ENCODE data around the gene NPR3. TPM values are rescaled to one million over a fixed set of nuclear protein-coding genes. Genes with fewer than 3 reads are reported as not detected.

Gene NPR3
- total and polyA plus RNA-seq, 2 donors (not counting 3 experiments of a cell fraction or from before 2014, with no cell fraction given): 0.01 to 0.53 TPM

GRCh38 chr5:32692036-32692746 lies 18.9 kb upstream of the NPR3 start:
- H3K27ac ChIP-seq (ENCODE audit: insufficient read depth, low read depth, low read length): no peak overlapping the region
- TF ChIP-seq POLR2A (IDR thresholded peaks at IDR 0.05; ENCODE audit: low read depth, low read length) (no peak), CTCF (IDR thresholded peaks at IDR 0.05; ENCODE audit: extremely low read depth in 1 of 2, insufficient read depth in 1 of 2, low read depth in 1 of 2, low read length in 2 of 2) (no peak), POLR2AphosphoS5 (IDR thresholded peaks at IDR 0.05; ENCODE audit: insufficient read depth, low read depth, low read length) (no peak)
- no peaks in the 10 kb centered on the region for H3K9me3 ChIP-seq (replicated peaks; ENCODE audit: control insufficient read depth, insufficient read depth, low read length)
- H3K9me1 ChIP-seq (replicated peaks; ENCODE audit: control insufficient read depth, extremely low read depth, insufficient read depth, low read length): no peaks in the 10 kb centered on the region
- BruUV-seq (replicated peaks): no TSS peak
- no peaks in the 10 kb centered on the region for H3K36me3 ChIP-seq (ENCODE audit: control insufficient read depth in 2 of 2, extremely low read depth in 1 of 2, insufficient read depth in 2 of 2, low read length in 2 of 2)
- H2AFZ ChIP-seq (ENCODE audit: low read depth, low read length): no peak overlapping the region
- no peak overlapping the region for H3K9ac ChIP-seq (replicated peaks; ENCODE audit: extremely low read depth, insufficient read depth, low read length)
- no peak overlapping the region for H3K4me2 ChIP-seq (ENCODE audit: insufficient read depth, low read length)
- no peaks in the 10 kb centered on the region for H3K27me3 ChIP-seq (ENCODE audit: control insufficient read depth in 2 of 2, insufficient read depth in 2 of 2, low read length in 2 of 2)
- no peaks in the 10 kb centered on the region for H3K4me1 ChIP-seq (ENCODE audit: control insufficient read depth, extremely low read depth, insufficient read depth, low read length)
- no peaks in the 10 kb centered on the region for H4K20me1 ChIP-seq (replicated peaks; ENCODE audit: control insufficient read depth, extremely low read depth, insufficient read depth, low read length)
- no peaks in the 10 kb centered on the region for H3K79me2 ChIP-seq (ENCODE audit: control insufficient read depth, insufficient read depth, low read length)
- FAIRE-seq (no peak), DNase-seq (ENCODE audit: low read depth, low spot score) (no peak)
- intact Hi-C loops (cut with micrococcal nuclease): loop anchor here (5.0 kb wide), 1 partner anchor 730 kb away; no protein-coding TSS in a partner anchor
- dilution Hi-C loops (cut with MboI; ENCODE audit: extremely low pct_ligation_motif_present, low sequenced_read_pairs): no loop called here
- H3K4me3 ChIP-seq (replicated peaks in 1 of 3; ENCODE audit: insufficient read depth in 1 of 3, low read depth in 1 of 3, low read length in 3 of 3): no peak overlapping the region
- ChIA-PET CTCF (interaction anchor here (1.1 kb wide), 2 partner anchors 11 to 24 kb away, joined by 3 to 4 read pairs; no protein-coding TSS in a partner anchor), POLR2A (no interaction called here)

- no peak for FAIRE-seq
- ChIA-PET CTCF (no interaction called here), POLR2A (no interaction called here)
- intact Hi-C loops (cut with micrococcal nuclease) (loop anchor here (10.0 kb wide), 1 partner anchor 481 kb away; no protein-coding TSS in a partner anchor), dilution Hi-C loops (cut with MboI; ENCODE audit: extremely low pct_ligation_motif_present, low sequenced_read_pairs) (no loop called here)
- H3K36me3 ChIP-seq (ENCODE audit: control insufficient read depth in 2 of 2, extremely low read depth in 1 of 2, insufficient read depth in 2 of 2, low read length in 2 of 2): no peaks in the 10 kb centered on the region
- H3K9me3 ChIP-seq (replicated peaks; ENCODE audit: control insufficient read depth, insufficient read depth, low read length): no peaks in the 10 kb centered on the region
- H2AFZ ChIP-seq (ENCODE audit: low read depth, low read length): no peak overlapping the region
- H3K27ac ChIP-seq (ENCODE audit: insufficient read depth, low read depth, low read length): no peak overlapping the region
- TF ChIP-seq MYC (IDR thresholded peaks at IDR 0.05; ENCODE audit: low read depth, low read length): no peak
- TF ChIP-seq JUN (IDR thresholded peaks at IDR 0.05; ENCODE audit: borderline replicate concordance, insufficient read depth, insufficient read length, low read depth): no peak
- no peak for TF ChIP-seq EZH2 (IDR thresholded peaks at IDR 0.05; ENCODE audit: borderline replicate concordance, low read depth, low read length, severe bottlenecking)
- no peak for TF ChIP-seq GATA2 (IDR thresholded peaks at IDR 0.05; ENCODE audit: insufficient read depth, insufficient read length, low read depth, low read length)
- no peak for TF ChIP-seq POLR2A (IDR thresholded peaks at IDR 0.05; ENCODE audit: low read depth, low read length)
- TF ChIP-seq MAX (IDR thresholded peaks at IDR 0.05; ENCODE audit: insufficient read depth, insufficient read length): no peak
- TF ChIP-seq POLR2AphosphoS5 (IDR thresholded peaks at IDR 0.05; ENCODE audit: insufficient read depth, low read depth, low read length): no peak
- TF ChIP-seq CTCF (IDR thresholded peaks at IDR 0.05; ENCODE audit: extremely low read depth in 1 of 2, insufficient read depth in 1 of 2, low read depth in 1 of 2, low read length in 2 of 2): no peak
- TF ChIP-seq FOS (IDR thresholded peaks at IDR 0.05; ENCODE audit: borderline replicate concordance, insufficient read depth, low read length): no peak
- no peak for DNase-seq (ENCODE audit: low read depth, low spot score)
- no peak overlapping the region for H3K4me3 ChIP-seq (replicated peaks in 1 of 3; ENCODE audit: insufficient read depth in 1 of 3, low read depth in 1 of 3, low read length in 3 of 3)
- no peaks in the 10 kb centered on the region for H3K4me1 ChIP-seq (ENCODE audit: control insufficient read depth, extremely low read depth, insufficient read depth, low read length)
- no peak overlapping the region for H3K4me2 ChIP-seq (ENCODE audit: insufficient read depth, low read length)
- H3K79me2 ChIP-seq (ENCODE audit: control insufficient read depth, insufficient read depth, low read length): no peaks in the 10 kb centered on the region
- no peak overlapping the region for H3K9ac ChIP-seq (replicated peaks; ENCODE audit: extremely low read depth, insufficient read depth, low read length)
- no peaks in the 10 kb centered on the region for H4K20me1 ChIP-seq (replicated peaks; ENCODE audit: control insufficient read depth, extremely low read depth, insufficient read depth, low read length)
- H3K9me1 ChIP-seq (replicated peaks; ENCODE audit: control insufficient read depth, extremely low read depth, insufficient read depth, low read length): no peaks in the 10 kb centered on the region
- no peaks in the 10 kb centered on the region for H3K27me3 ChIP-seq (ENCODE audit: control insufficient read depth in 2 of 2, insufficient read depth in 2 of 2, low read length in 2 of 2)
- no TSS peak for BruUV-seq (replicated peaks)
Observed at GRCh38 chr5:32703957-32704356, 7.2 kb upstream of the NPR3 start.

Measured in endothelial cell of umbilical vein (primary cell).